Aorta (tissue), 5 donors: ENCODE measurements around the gene PSMB3. TPM values are rescaled to one million over a fixed set of nuclear protein-coding genes. Genes with fewer than 3 reads are reported as not detected.

Experiments used
- ATAC-seq: fragments of 200-7000 bp; cut with Tn5 transposase; one replicate; pipeline ENCODE4 v1.9.1; 2022; ENCODE audit warnings: moderate library complexity; ENCODE audit not compliant: low FRiP score
- DNase-seq, 2 donors: peaks; one replicate each; pipeline ENCODE4 v3.0.0-alpha.2; 2020
- H3K27ac ChIP-seq, 2 donors: one replicate each; pipeline ENCODE4 v1.5.1; 2013; ENCODE audit warnings: low read length in 2 of 2, mild to moderate bottlenecking in 2 of 2, moderate library complexity in 2 of 2, control low read depth in 1 of 2, inconsistent platforms in 1 of 2, low read depth in 1 of 2
- H3K27me3 ChIP-seq, 2 donors: one replicate each; pipeline ENCODE4 v1.6.1; 2013; ENCODE audit warnings: control low read depth in 1 of 2, low read length in 1 of 2, mild to moderate bottlenecking in 1 of 2, moderate library complexity in 1 of 2; ENCODE audit not compliant: insufficient read depth in 2 of 2, control insufficient read depth in 1 of 2
- H3K36me3 ChIP-seq, 2 donors: one replicate each; pipeline ENCODE4 v1.6.1; 2013; ENCODE audit warnings: control low read depth in 1 of 2, low read length in 1 of 2, mild to moderate bottlenecking in 1 of 2; ENCODE audit not compliant: insufficient read depth in 2 of 2, control insufficient read depth in 1 of 2
- H3K4me1 ChIP-seq, 2 donors: one replicate each; pipeline ENCODE4 v1.6.1; 2013; ENCODE audit warnings: low read length in 2 of 2, control low read depth in 1 of 2, mild to moderate bottlenecking in 1 of 2, moderate library complexity in 1 of 2; ENCODE audit not compliant: insufficient read depth in 2 of 2, control insufficient read depth in 1 of 2
- H3K4me3 ChIP-seq, 2 donors: one replicate each; pipeline ENCODE4 v1.5.1; 2013; ENCODE audit warnings: low read length in 2 of 2, control low read depth in 1 of 2, mild to moderate bottlenecking in 1 of 2
- H3K9me3 ChIP-seq: one replicate; pipeline ENCODE4 v1.6.1; 2013; ENCODE audit warnings: mild to moderate bottlenecking, low read length; ENCODE audit not compliant: control insufficient read depth
- WGBS, 2 donors: extraction: QIAGEN DNeasy Blood & Tissue Kit; methylation state at CpG; one replicate each; pipeline ENCODE4 v1.1.7; 2013; 5-methylcytosine and 5-hydroxymethylcytosine counted together
- intact Hi-C, 2 donors: fragments of 100-400 bp; cut with DNase I; formaldehyde crosslinking; loops; one replicate each; pipeline versions ENCODE4 v1.14.2 to v1.15.0; 2022
- polyA plus RNA-seq, 2 donors: library from polyadenylated mRNA; stranded (reverse); fragments of 200-250 nt; gene quantifications; one replicate each; pipeline ENCODE4 v1.2.3, GENCODE V29; 2013
- total RNA-seq, 2 donors: library from RNA; stranded (reverse); fragmentation: NEBNext Ultra II Directional; extraction: Animal tissue kit (Norgen Biotek cat#: 25700); gene quantifications; one replicate each; pipeline ENCODE4 v1.2.1, GENCODE V29; 2021
- donor health status: healthy with polysubstance abuse.
- donor health status: Bipolar disorder and iron deficiency.
- donor health status: DM: no; HTN: no; CAD: no.
- donor health status: DM: no; HTN: no; CAD: no.
- donor health status: DM: yes; HTN: yes; CAD: no.

PSMB3 gene
- total and polyA plus RNA-seq, 4 donors: 99.9 to 183 (median 137) TPM

DNA sequence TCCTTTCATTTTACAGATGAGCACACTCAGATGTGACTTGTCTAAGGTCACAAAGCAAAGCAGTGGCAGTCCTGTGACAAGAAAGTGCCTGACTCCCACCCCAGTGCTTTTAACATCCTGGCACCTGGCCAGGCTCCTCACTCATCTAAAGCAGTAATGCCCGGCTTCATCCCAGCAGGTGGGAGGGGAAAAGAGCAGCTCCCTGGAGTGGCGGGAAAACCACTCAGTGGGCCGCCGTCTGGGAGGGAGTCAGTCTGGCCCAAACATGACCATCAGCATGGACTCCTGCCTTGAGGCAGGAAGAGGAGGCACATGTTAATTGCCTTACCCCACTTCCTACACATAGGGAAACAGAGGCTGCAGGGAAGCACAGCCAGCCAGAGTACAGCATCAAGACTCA, 7.0 kb upstream of the PSMB3 start:
- WGBS, 2 donors: 16 to 36% methylated on average over 4 of the region's 4 CpGs
- Histone ChIP-seq H3K4me3 (no peak overlapping the region), H3K27ac (no peak overlapping the region), H3K4me1 (peaks cover 0 to 2% of the 10 kb centered on the region in 2 donors), H3K36me3 (no peaks in the 10 kb centered on the region), H3K9me3 (no peaks in the 10 kb centered on the region), H3K27me3 (no peaks in the 10 kb centered on the region)
- ATAC-seq (no peak), DNase-seq (peak; percentile 52 to 83)
- intact Hi-C loops: no loop called here

GRCh38 chr17:38746004-38746848, 6.3 kb upstream of the PSMB3 start:
- DNase-seq (no peak), ATAC-seq (no peak)
- Histone ChIP-seq H3K9me3 (no peaks in the 10 kb centered on the region), H3K4me3 (no peak overlapping the region), H3K27me3 (no peaks in the 10 kb centered on the region), H3K27ac (no peak overlapping the region), H3K4me1 (peaks cover 0 to 2% of the 10 kb centered on the region in 2 donors), H3K36me3 (no peaks in the 10 kb centered on the region)
- WGBS, 2 donors: 24 to 37% methylated on average over 8 of the region's 8 CpGs
- intact Hi-C loops: no loop called here

GRCh38 chr17:38746849-38747462, 5.6 kb upstream of the PSMB3 start:
- Histone ChIP-seq H3K4me1 (peaks cover 0 to 2% of the 10 kb centered on the region in 2 donors), H3K36me3 (no peaks in the 10 kb centered on the region), H3K9me3 (no peaks in the 10 kb centered on the region), H3K4me3 (peak overlapping the region; percentile 73 to 74), H3K27ac (no peak overlapping the region), H3K27me3 (no peaks in the 10 kb centered on the region)
- intact Hi-C loops: no loop called here
- WGBS, 2 donors: 0 to 1% methylated on average over 14 to 21 of the region's 21 CpGs
- ATAC-seq (no peak), DNase-seq (peak in 1 of 2 donors; percentile 55)

DNA sequence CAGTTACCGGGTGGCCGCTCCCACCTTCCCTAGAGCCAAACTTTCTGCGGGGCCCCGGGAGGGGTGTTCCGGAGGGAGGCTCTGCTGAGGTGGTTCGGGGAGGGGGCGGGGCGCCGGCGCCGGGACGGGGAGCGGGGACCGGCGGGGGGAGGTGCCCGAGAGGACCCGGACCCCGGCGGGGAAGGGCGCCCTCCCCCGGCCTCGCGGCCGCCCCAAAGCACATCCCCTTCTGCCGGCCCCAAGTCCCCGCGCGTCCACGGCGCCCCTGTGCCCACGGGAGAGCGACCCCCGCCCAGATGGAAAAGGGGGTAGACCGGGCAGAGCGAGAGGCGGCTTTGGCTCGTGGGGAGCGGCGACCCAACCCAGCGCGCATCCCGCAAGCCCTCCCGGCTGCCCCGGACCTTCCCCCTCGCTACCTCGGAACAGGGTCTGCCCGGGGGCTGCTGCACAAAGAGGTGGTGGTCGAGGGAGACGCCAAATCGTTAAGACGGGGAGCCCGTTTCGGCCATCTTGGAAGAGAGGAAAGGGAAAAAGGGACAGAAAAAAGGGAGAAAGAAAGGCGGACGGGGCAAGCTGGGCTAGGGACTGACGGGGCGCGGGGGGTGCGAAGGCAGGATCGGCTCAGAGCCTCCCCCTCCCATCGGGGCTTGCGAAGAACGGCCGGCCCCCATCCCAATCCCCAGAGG, 4.9 kb upstream of the PSMB3 start:
- peak; percentile 60 to 91 for DNase-seq
- H3K4me3 ChIP-seq: peak overlapping the region; percentile 73 to 74
- peak overlapping the region in 1 of 2 donors; percentile 35 for H3K27ac ChIP-seq
- intact Hi-C loops: no loop called here
- no peaks in the 10 kb centered on the region for H3K27me3 ChIP-seq
- no peaks in the 10 kb centered on the region for H3K36me3 ChIP-seq
- WGBS, 2 donors: 1% methylated on average over 51 to 64 of the region's 64 CpGs
- no peaks in the 10 kb centered on the region for H3K9me3 ChIP-seq
- no peak for ATAC-seq
- peaks cover 0 to 2% of the 10 kb centered on the region in 2 donors for H3K4me1 ChIP-seq

- DNase-seq (peak; percentile 94 to 98), ATAC-seq (peak; percentile 45)
These were observed 4.2 kb upstream of the PSMB3 start, which contains the start of gene PCGF2 for GRCh38 chr17:38748149-38748891. TSS of gene PCGF2 (minus strand) at chr17:38748336. CDS start at chr17:38740402, 7,934 bp downstream.

GRCh38 chr17:38748892-38749222, 3.7 kb upstream of the PSMB3 start:
- intact Hi-C loops: no loop called here
- Histone ChIP-seq H3K27me3 (no peaks in the 10 kb centered on the region), H3K4me3 (peak overlapping the region; percentile 27 to 73), H3K27ac (peak overlapping the region; percentile 17 to 69), H3K9me3 (no peaks in the 10 kb centered on the region), H3K4me1 (no peaks in the 10 kb centered on the region), H3K36me3 (no peaks in the 10 kb centered on the region)
- WGBS, 2 donors: 0% methylated on average over 28 to 32 of the region's 32 CpGs
- ATAC-seq (no peak), DNase-seq (no peak)

More at GRCh38 chr17:38748149-38748891, 4.2 kb upstream of the PSMB3 start, which contains the start of gene PCGF2:
- Histone ChIP-seq H3K9me3 (no peaks in the 10 kb centered on the region), H3K36me3 (no peaks in the 10 kb centered on the region), H3K4me3 (peak within 1 kb of the TSS; percentile 73 to 74), H3K4me1 (no peaks in the 10 kb centered on the region), H3K27ac (peak within 1 kb of the TSS; percentile 17 to 69), H3K27me3 (no peaks in the 10 kb centered on the region)
- WGBS, 2 donors: 0 to 1% methylated on average over 34 to 47 of the region's 47 CpGs
- intact Hi-C loops: no loop called here

DNA sequence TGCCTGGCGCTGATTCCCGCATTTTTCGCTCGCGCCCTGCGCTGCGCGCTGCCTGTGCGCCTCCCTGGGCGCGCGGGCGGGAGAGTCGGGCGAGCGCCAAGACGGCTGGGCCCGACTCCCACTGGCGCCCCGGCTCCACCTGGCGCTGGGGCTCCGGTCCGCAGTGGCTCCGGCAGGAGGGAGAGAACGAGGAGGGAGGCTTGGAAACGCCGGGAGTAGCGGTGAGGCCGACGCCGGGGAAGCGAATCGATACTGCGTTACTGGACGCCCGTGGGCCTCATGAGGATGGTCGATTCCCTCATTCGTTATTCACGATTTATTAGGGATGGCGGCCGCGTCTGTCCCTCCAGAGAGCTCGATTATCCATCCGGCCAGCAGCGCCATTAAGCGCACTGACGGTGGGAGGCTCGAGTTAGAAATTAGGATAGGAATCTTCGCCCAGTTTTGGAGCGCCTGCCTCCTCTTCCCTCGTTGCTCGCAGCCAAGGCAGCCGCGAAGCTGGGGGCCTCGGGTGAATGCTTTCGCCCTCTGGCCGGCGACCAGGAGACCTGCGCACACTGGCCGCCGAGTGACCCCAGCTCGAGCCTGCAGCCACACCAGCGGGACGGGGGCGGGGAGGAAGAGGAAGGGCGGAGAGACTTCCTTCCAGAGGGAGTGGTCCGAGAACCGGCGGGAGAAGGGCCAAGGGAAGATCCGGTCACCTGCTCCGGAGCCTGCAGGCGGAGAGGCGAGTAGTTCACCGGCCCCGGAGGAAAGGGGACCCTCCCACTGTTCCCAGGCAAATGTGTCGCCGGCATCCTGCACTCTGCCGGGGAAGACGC, 3.1 kb upstream of the PSMB3 start:
- H3K4me1 ChIP-seq: no peaks in the 10 kb centered on the region
- no peaks in the 10 kb centered on the region for H3K27me3 ChIP-seq
- peak overlapping the region; percentile 27 to 73 for H3K4me3 ChIP-seq
- no peaks in the 10 kb centered on the region for H3K9me3 ChIP-seq
- H3K27ac ChIP-seq: peak overlapping the region in 1 of 2 donors; percentile 69
- ATAC-seq (peak; percentile 45), DNase-seq (peak; percentile 91 to 94)
- H3K36me3 ChIP-seq: no peaks in the 10 kb centered on the region
- intact Hi-C loops: loop anchor here in 1 of 2 donors (5.0 kb wide), 1 partner anchor 48 kb away; the partner anchor contains the start of gene PIP4K2B
- 0 to 1% methylated on average over 71 to 79 of the region's 79 CpGs for WGBS, 2 donors
